Sigmoid colon (tissue), 4 donors: Measurements from ENCODE around the gene NUP98.
A peak's percentile ranks its signal among the peaks of the same experiment; 100 is the strongest.

ENCODE experiments used
- EP300 ChIP-seq, 4 donors: sonication (generic); formaldehyde crosslinking; IDR thresholded peaks; one replicate each; pipeline ENCODE4 v1.6.1; 2017; ENCODE audit warnings: antibody characterized with exemption in 4 of 4
- POLR2A ChIP-seq, 2 donors: fragments of 450-650 bp; IDR thresholded peaks; one replicate each; pipeline ENCODE4 v1.6.1; 2016; ENCODE audit warnings: antibody characterized with exemption in 2 of 2, mild to moderate bottlenecking in 2 of 2, moderate library complexity in 2 of 2
- TF ChIP-seq, protein P1 (sequence below), 4 experiments: fragments of 450-650 bp in 3 of 4; fragments of 200-600 bp in 1 of 4; IDR thresholded peaks; one replicate each; pipeline ENCODE4 v1.5.1; 2016 to 2019; ENCODE audit warnings: antibody characterized with exemption in 4 of 4, mild to moderate bottlenecking in 3 of 4, moderate library complexity in 2 of 4

DNA sequence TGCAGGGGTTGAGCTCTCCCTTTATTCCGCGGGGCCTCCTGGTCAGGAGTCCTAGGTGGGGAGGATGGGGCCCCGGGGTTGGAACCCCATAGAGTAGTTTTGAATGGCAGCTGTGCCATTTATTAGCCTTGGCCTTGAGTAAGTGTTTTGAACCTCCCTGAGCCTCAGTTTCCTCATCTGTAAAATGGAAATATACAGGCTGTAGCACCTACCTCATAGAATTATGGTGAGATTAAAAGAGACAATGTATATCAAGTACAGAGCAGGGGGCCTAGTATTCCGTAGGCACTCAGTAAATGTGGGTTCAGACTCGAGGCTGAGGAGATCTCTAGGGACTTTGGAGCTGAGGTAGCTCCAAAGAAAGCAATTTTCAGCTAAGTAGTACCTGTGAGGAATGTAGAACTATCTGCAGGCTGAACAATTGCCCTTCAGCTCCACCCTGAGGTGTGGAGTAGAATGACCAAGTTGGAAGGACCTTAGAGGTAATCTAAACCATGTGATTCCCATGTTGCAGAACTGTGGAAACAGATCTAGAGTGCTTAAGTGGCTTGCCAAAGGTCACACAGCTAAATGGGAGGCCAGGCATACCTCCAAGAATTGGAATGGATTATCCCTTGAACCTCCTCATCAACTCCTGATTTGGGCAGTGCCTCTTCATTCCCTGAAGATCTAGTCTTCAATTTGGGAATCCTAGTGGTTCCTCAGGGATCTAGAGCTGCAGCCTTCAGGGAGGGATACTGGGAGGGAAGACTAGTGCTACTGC, 11.7 kb upstream of the NUP98 start:
- TF ChIP-seq, protein P1, sequence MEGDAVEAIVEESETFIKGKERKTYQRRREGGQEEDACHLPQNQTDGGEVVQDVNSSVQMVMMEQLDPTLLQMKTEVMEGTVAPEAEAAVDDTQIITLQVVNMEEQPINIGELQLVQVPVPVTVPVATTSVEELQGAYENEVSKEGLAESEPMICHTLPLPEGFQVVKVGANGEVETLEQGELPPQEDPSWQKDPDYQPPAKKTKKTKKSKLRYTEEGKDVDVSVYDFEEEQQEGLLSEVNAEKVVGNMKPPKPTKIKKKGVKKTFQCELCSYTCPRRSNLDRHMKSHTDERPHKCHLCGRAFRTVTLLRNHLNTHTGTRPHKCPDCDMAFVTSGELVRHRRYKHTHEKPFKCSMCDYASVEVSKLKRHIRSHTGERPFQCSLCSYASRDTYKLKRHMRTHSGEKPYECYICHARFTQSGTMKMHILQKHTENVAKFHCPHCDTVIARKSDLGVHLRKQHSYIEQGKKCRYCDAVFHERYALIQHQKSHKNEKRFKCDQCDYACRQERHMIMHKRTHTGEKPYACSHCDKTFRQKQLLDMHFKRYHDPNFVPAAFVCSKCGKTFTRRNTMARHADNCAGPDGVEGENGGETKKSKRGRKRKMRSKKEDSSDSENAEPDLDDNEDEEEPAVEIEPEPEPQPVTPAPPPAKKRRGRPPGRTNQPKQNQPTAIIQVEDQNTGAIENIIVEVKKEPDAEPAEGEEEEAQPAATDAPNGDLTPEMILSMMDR (IDR thresholded peaks at IDR 0.05), result peak in 1 of 4 experiments; percentile 14
- TF ChIP-seq POLR2A (IDR thresholded peaks at IDR 0.05), result no peak
- no peak for TF ChIP-seq EP300 (IDR thresholded peaks at IDR 0.05)
